AG04449 (cell line): ENCODE data around the gene TAF1B.

Experiments
- CTCF ChIA-PET: fragments of 350-600 bp; formaldehyde crosslinking; extraction: SDS; loops from one replicate; lab custom pipeline; 2021; ENCODE audit warnings: antibody characterized with exemption; lab: Yijun Ruan, JAX
- POLR2A ChIA-PET: fragments of 400-600, 350-600 bp; formaldehyde crosslinking; extraction: SDS; loops from one replicate; lab custom pipeline; 2020; ENCODE audit warnings: antibody characterized with exemption, inconsistent platforms; lab: Yijun Ruan, JAX
- DNase-seq: peaks from one replicate; pipeline ENCODE4 v3.0.0-alpha.2; 2010; ENCODE audit warnings: low read depth, low spot score
- H3K4me3 ChIP-seq: 2 replicates; pipeline ENCODE4 v1.5.1; 2011; ENCODE audit warnings: low read depth, mild to moderate bottlenecking, control low read depth, low read length
- CTCF ChIP-seq: IDR thresholded peaks from one replicate; pipeline ENCODE4 v1.5.1; 2011; ENCODE audit warnings: mild to moderate bottlenecking, moderate library complexity, low read length, control low read depth, inconsistent platforms; ENCODE audit not compliant: insufficient read depth; ENCODE audit errors: missing control alignments

TAF1B gene

DNA sequence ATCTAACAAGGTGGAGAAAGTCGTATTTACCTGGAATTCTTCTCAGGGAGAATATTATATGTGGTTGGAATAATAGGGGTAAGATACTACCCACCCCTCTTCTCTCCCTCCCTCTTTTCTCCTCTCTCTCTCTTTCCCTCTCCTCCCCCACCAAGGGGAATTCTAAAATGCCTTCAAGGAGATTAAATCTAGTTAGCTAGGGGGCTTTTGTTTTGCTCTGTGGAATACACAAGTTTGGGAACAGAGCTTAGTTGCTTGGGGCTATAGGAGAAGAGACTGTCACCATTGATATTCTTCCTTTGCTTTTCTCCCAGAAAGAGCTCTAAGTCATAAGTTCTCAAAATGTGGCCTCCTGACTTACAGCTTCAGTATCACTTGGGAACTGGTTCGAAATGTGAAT is 34.5 kb downstream of the TAF1B start:
- TF ChIP-seq CTCF: no peak
- DNase-seq: no peak
- CTCF ChIA-PET: interaction anchor here (0.9 kb wide), 1 partner anchor 14 kb away, joined by 3 read pairs; no protein-coding TSS in a partner anchor
- no peak overlapping the region for H3K4me3 ChIP-seq
- POLR2A ChIA-PET: no interaction called here

DNA sequence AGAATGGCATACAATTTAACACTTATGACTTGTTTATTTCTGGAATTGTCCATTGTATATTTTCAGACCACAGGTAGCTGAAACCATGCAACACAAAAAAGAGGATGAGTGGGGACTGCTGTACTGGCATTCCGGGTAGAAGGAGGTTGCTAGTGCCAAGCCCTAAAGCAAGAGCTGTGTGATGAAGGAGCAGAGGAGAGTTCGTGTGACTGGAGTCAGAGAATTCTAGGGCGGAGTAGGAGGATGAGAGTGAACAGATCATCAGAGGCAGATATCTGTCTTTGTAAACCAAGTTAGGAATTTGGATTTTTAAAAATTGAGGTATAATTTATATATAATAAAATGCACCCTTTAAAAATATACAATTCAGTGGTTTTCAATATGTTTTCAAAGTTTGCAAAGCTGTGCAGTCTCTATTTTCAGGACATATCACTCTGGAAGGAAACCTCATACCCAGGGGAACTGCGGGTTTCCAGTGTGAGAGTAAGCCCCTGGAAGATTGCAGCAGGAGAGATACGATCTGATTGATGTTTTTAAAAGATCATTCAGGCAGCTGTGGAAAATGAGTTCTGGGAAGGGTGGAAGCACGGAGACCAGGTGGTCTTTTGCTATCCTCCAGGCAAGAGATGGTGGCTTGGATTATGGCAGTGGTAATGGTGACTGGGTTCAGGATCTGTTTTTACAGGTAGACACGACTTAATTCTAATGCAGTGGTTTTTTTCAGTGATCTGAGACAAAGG is 36.4 kb downstream of the TAF1B start:
- ChIA-PET POLR2A (no interaction called here), CTCF (no interaction called here)

DNA sequence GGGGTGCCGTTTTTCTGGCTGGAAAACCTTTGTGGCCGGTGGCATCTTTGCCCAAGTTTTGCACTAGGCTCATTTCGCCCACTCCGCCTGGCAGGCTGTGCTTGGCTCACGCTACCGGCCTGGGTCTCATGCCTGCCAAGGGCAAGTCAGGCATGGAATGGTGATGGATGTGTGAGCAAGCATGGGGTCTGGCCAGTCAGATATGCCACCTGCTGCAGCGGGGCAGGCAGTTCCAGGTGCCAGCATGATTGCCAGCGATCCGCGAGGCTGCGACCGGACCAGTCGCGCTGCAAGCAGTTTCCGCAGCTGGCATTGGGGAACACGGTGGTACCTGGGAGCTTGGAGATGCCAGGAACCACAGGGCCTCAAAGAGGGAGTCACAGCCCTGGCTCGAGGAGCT is 40.6 kb downstream of the TAF1B start:
- ChIA-PET POLR2A (no interaction called here), CTCF (interaction anchor here (1.2 to 2.4 kb wide), 2 partner anchors 12 to 69 kb away, joined by 3 to 7 read pairs; no protein-coding TSS in a partner anchor)
- TF ChIP-seq CTCF: no peak

More for the DNA sequence above, 36.4 kb downstream of the TAF1B start:
- no peak for TF ChIP-seq CTCF
- no peak overlapping the region for H3K4me3 ChIP-seq
- DNase-seq: no peak

DNA sequence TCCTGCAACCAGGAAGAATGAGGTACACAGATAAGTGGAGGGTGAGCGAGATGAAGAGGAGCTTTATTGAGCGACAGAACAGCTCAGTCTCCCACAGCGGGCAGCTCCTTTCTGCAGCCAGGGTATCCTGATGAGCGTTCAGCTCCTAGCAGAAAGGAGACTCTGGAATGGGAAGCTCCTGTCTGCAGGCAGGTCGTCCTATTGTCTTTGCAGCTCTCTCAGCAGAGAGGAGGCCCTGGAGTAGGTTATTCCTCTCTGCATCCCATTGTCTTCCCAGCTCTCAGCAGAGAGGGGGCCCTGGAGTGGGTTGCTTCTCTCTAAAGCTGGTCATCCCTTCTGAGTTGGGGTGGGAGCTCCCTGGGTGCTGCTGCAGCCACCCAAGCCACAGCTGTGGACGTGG is 41.2 kb downstream of the TAF1B start:
- ChIA-PET CTCF (interaction anchor here (1.2 to 2.4 kb wide), 3 partner anchors 11 to 100 kb away, joined by 3 to 7 read pairs (median 3); no protein-coding TSS in a partner anchor), POLR2A (no interaction called here)
- H3K4me3 ChIP-seq: no peak overlapping the region
- TF ChIP-seq CTCF: no peak
- no peak for DNase-seq

More for the DNA sequence above, 40.6 kb downstream of the TAF1B start:
- DNase-seq: no peak
- no peak overlapping the region for H3K4me3 ChIP-seq

DNA sequence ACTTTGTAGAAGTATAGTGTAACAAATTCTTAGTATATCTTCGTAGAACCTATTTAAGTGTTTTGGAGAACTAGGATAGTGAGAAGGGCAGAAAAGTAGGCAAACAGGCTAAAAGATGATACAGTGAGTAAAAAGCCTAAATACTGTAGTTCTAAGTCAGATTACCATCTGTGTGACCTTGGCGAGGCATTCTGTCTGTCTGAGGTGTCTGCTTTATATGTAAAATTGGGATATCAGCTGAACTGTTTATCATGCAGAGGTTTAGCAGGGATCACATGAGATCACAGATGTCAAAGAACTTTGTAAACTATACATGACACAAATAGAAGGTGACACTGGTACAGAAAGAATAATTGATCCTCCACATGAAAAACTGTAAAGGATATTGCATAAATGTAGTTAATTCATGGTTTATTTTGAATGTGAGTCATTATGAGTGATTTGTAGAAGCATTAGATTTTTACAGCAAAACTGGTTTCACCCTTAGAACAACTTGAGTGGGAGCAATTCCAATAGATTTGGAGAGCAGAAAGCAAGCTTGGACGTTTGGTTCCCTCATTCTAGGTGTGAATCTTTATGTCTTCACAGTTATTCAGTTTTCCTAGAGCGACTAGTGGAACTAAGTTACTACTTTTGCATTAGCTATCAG is 41.9 kb downstream of the TAF1B start:
- no peak for TF ChIP-seq CTCF
- POLR2A ChIA-PET: no interaction called here
- no peak for DNase-seq
- H3K4me3 ChIP-seq: no peak overlapping the region
- CTCF ChIA-PET: interaction anchor here (1.0 to 2.4 kb wide), 3 partner anchors 11 to 99 kb away, joined by 3 to 7 read pairs (median 3); no protein-coding TSS in a partner anchor

DNA sequence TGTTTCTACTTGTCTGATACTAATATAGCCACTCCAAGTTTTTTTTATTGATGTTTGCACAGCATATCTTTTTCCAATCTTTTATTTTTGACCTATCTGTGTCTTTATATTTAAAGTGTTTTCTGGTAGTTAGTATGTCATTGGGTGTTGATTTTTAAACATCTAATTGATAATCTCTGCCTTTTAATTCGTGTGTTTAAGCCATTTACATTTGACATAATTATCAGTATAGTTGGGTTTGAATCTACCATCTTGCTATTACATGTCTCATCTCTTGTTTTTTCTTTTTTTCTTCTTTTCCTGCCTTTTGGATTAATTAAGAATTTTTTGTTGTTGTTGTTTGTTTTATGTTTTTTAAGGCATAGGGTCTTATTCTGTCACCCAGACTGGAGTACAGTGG is 44.2 kb downstream of the TAF1B start:
- ChIA-PET CTCF (no interaction called here), POLR2A (no interaction called here)
- no peak for TF ChIP-seq CTCF
- no peak for DNase-seq
- no peak overlapping the region for H3K4me3 ChIP-seq
